Peyer's patch (tissue), 4 donors: ENCODE data around the gene FILIP1. TPM values are rescaled to one million over a fixed set of nuclear protein-coding genes. Genes with fewer than 3 reads are reported as not detected.

ENCODE experiments used
- DNase-seq, 3 donors: peaks; one replicate each; pipeline ENCODE4 v3.0.0-alpha.2; 2017 to 2019
- H3K27ac ChIP-seq, 4 donors: fragments of 200-600 bp; sonication (generic); one replicate each; pipeline ENCODE4 v1.5.1; 2016 to 2019
- H3K27me3 ChIP-seq, 2 donors: fragments of 200-600 bp; sonication (generic); one replicate each; pipeline ENCODE4 v1.5.1; 2019
- H3K36me3 ChIP-seq, 3 donors: fragments of 200-600 bp; sonication (generic); one replicate each; pipeline ENCODE4 v1.5.1; 2016 to 2019
- H3K4me1 ChIP-seq, 4 donors: fragments of 200-600 bp; sonication (generic); one replicate each; pipeline ENCODE4 v1.5.1; 2016 to 2019
- H3K4me3 ChIP-seq, 4 donors: fragments of 200-600 bp; sonication (generic); 1 replicate in 3 of 4; 2 replicates in 1 of 4; pipeline ENCODE4 v1.5.1; 2016 to 2019; ENCODE audit warnings: mild to moderate bottlenecking in 1 of 4
- H3K9me3 ChIP-seq, 4 donors: fragments of 200-600 bp; sonication (generic); one replicate each; pipeline ENCODE4 v1.5.1; 2016 to 2019; ENCODE audit warnings: mild to moderate bottlenecking in 1 of 4
- POLR2A ChIP-seq, 2 donors: fragments of 450-650 bp; IDR thresholded peaks; one replicate each; pipeline ENCODE4 v1.5.1; 2017; ENCODE audit warnings: antibody characterized with exemption in 2 of 2, mild to moderate bottlenecking in 2 of 2, moderate library complexity in 2 of 2
- total RNA-seq, 4 donors: library from RNA; depleted of rRNA; stranded (reverse); fragments of >200 nt; gene quantifications; one replicate each; pipeline ENCODE4 v1.1.0, GENCODE V29; 2016
- TF ChIP-seq, protein P1 (sequence below), 6 experiments: fragments of 450-650 bp in 4 of 6; fragments of 200-600 bp in 2 of 6; sonication (generic) in 1 of 6; IDR thresholded peaks; one replicate each; pipeline ENCODE4 v1.5.1; 2017 to 2019; ENCODE audit warnings: antibody characterized with exemption in 6 of 6, mild to moderate bottlenecking in 3 of 6, moderate library complexity in 1 of 6

Gene FILIP1
- total RNA-seq, 4 donors from 2014 or later: 1.1 to 7.4 (median 4.0) TPM

DNA sequence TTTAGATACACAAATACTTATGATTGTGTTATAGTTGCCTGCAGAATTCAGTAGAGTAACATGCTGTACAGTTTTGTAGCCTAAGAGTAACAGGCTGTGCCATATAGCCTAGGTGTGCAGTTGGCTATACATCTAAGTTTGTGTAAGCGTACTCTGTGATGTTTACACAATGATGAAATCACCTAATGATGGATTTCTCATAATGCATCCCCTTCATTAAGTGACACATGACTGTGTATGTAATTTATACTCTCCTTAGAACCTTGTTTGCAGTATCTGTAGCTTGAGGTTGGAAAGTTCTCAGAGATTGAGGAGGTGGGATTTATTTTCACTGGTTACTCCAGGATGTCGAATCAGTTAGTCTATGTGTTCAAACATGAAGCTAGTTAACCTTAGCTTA is 142.0 kb downstream of the FILIP1 start:
- Histone ChIP-seq H3K4me1 (peaks cover 0 to 9% (median 0%) of the 10 kb centered on the region in 4 donors), H3K36me3 (no peaks in the 10 kb centered on the region), H3K27me3 (no peaks in the 10 kb centered on the region), H3K9me3 (no peaks in the 10 kb centered on the region), H3K27ac (no peak overlapping the region), H3K4me3 (no peak overlapping the region)
- no peak for TF ChIP-seq POLR2A (IDR thresholded peaks at IDR 0.05)
- TF ChIP-seq, protein P1, sequence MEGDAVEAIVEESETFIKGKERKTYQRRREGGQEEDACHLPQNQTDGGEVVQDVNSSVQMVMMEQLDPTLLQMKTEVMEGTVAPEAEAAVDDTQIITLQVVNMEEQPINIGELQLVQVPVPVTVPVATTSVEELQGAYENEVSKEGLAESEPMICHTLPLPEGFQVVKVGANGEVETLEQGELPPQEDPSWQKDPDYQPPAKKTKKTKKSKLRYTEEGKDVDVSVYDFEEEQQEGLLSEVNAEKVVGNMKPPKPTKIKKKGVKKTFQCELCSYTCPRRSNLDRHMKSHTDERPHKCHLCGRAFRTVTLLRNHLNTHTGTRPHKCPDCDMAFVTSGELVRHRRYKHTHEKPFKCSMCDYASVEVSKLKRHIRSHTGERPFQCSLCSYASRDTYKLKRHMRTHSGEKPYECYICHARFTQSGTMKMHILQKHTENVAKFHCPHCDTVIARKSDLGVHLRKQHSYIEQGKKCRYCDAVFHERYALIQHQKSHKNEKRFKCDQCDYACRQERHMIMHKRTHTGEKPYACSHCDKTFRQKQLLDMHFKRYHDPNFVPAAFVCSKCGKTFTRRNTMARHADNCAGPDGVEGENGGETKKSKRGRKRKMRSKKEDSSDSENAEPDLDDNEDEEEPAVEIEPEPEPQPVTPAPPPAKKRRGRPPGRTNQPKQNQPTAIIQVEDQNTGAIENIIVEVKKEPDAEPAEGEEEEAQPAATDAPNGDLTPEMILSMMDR (IDR thresholded peaks at IDR 0.05): no peak
- no peak for DNase-seq

- no peak overlapping the region for H3K4me3 ChIP-seq
- no peak for TF ChIP-seq POLR2A (IDR thresholded peaks at IDR 0.05)
- no peak overlapping the region for H3K27ac ChIP-seq
- H3K4me1 ChIP-seq: peaks cover 0 to 9% (median 0%) of the 10 kb centered on the region in 4 donors
- no peaks in the 10 kb centered on the region for H3K9me3 ChIP-seq
- DNase-seq: no peak
- no peaks in the 10 kb centered on the region for H3K36me3 ChIP-seq
- H3K27me3 ChIP-seq: no peaks in the 10 kb centered on the region
Measured at GRCh38 chr6:75350808-75351207, 142.8 kb downstream of the FILIP1 start.

DNA sequence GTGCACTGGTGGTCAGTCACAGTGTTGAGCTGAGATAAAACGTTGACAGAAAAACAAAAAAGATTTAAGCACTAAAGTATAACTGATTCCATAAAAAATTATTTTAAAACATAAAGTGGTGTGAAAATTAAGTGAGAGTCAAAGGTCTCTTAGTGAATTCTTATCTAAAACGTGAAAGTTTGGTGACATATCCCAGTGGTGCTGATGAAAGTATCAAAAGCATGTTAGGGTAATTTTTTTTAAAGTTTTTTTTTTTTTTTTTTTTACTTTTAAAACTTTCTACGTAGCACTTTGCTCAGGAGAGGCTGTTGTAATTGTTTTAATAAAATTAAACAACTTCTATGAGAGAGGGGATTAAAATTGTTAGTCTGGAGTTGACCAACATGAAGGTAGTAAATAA is 143.4 kb downstream of the FILIP1 start:
- Histone ChIP-seq H3K27me3 (no peaks in the 10 kb centered on the region), H3K4me3 (no peak overlapping the region), H3K36me3 (no peaks in the 10 kb centered on the region), H3K27ac (no peak overlapping the region), H3K9me3 (no peaks in the 10 kb centered on the region), H3K4me1 (peaks cover 0 to 9% (median 0%) of the 10 kb centered on the region in 4 donors)
- DNase-seq: no peak
- TF ChIP-seq POLR2A (IDR thresholded peaks at IDR 0.05): no peak
- TF ChIP-seq, protein P1 (IDR thresholded peaks at IDR 0.05): no peak

GRCh38 chr6:75349262-75349984 is 144.2 kb downstream of the FILIP1 start:
- Histone ChIP-seq H3K27me3 (no peaks in the 10 kb centered on the region), H3K9me3 (no peaks in the 10 kb centered on the region), H3K36me3 (no peaks in the 10 kb centered on the region), H3K4me1 (peaks cover 0 to 9% (median 0%) of the 10 kb centered on the region in 4 donors), H3K4me3 (peak overlapping the region in 2 of 4 donors; percentile 15 to 30), H3K27ac (peak overlapping the region in 1 of 4 donors; percentile 41)
- TF ChIP-seq POLR2A (IDR thresholded peaks at IDR 0.05): no peak
- TF ChIP-seq, protein P1 (IDR thresholded peaks at IDR 0.05): no peak
- no peak for DNase-seq

- Histone ChIP-seq H3K27me3 (no peaks in the 10 kb centered on the region), H3K9me3 (no peaks in the 10 kb centered on the region), H3K4me3 (no peak overlapping the region), H3K27ac (no peak overlapping the region), H3K4me1 (peaks cover 0 to 9% (median 0%) of the 10 kb centered on the region in 4 donors), H3K36me3 (no peaks in the 10 kb centered on the region)
- DNase-seq: no peak
- TF ChIP-seq, protein P1 (IDR thresholded peaks at IDR 0.05): no peak
- TF ChIP-seq POLR2A (IDR thresholded peaks at IDR 0.05): no peak
Measured at GRCh38 chr6:75348882-75349261, 144.7 kb downstream of the FILIP1 start.

DNA sequence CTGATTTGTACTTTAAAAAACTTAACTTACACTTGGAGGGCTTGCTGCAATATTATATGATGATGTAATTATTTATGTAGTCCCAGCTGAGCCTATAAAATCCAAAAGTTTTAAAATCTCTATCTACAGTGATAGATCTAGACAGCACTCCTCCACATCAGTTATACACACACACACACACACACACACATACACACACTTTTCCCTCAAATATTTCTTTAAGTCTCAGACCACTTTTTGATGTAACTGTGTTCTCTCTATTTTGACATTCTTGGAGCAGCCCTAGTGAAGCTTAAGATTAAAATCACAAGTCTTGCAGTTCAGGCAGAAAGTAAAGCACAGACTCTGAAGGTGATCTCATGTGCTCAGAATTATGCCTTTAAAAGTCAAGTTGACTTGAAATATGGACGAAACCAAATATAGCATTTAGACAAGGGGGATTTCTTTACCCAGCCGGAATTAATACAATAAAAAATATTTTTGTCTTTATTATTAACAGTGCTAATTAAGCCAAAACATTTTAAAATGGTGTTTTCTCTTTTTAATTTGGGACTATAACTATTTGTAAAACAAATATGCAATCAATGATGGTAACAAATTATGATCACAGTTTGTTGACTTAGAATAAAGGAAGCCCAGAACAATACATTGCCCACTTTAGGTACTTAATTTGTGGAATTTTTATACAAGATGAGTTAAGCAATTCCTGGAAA is 145.5 kb downstream of the FILIP1 start:
- Histone ChIP-seq H3K36me3 (no peaks in the 10 kb centered on the region), H3K27ac (no peak overlapping the region), H3K27me3 (no peaks in the 10 kb centered on the region), H3K4me3 (no peak overlapping the region), H3K4me1 (peaks cover 0 to 9% (median 0%) of the 10 kb centered on the region in 4 donors), H3K9me3 (no peaks in the 10 kb centered on the region)
- DNase-seq: no peak
- TF ChIP-seq, protein P1 (IDR thresholded peaks at IDR 0.05): no peak
